GM21515 (cell line): ENCODE results near the gene LRP1B.
A peak's percentile ranks its signal among the peaks of the same experiment; 100 is the strongest.

Source experiments
- ATAC-seq: cut with Tn5 transposase; IDR thresholded peaks from one replicate; pipeline ENCODE4 v1.9.1; 2021; ENCODE audit not compliant: unreplicated experiment

The LRP1B gene

DNA sequence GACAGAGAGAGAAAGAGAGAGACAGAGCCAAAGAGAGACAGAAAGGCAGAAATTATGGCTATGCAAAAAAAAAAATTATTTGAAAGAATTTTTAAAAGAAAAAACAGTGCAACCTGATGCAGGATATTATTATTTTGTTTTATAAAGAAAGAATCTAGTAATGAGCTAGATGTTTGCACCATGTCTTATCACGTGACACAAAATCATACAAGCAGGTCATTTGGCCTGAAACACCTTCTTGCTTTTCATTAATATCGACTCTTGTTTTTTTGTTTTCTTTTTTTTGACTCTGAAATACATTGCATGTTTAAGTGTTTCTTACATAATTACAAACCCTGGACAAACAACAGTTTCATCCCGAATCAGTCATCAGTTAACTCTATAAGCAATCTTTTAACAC lies 606.0 kb downstream of the LRP1B start:
- ATAC-seq, result no peak

DNA sequence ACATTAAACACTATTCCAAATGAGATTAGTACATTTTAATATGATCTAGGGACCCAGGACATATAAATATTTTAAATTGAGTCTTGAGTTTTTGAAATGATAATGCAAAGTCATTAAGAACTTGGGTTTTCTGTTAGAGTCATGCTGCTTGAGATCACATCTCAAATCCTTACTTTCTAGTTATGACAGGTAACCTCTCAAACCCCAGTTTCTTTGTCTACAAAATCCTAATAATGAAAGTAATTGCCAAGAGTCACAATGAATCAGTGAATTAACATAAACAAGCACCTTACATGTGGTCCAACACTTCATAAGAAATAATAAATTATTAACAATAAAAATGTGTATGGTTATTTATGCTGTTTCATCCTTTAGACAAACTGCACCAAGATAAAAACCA lies 607.6 kb downstream of the LRP1B start:
- ATAC-seq, result no peak

DNA sequence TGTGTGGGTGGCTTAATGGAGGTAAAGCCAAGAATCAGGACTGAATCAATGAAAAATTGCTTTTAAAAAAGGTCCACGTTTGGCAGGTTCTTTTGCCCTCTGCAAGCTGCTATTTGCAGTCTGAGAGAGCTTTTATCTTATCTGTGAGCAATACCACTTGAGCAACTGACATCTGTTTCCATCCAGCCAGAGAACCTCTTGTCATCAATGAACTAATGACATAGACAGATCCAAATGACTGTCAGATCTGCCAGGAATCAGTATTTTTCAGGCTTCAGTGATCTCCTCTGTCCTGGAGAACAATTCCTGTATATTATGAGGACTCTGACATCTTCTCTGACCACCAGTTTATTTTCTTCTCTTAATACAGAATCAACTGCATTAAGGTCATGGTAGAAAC lies 608.1 kb downstream of the LRP1B start:
- ATAC-seq, result no peak

DNA sequence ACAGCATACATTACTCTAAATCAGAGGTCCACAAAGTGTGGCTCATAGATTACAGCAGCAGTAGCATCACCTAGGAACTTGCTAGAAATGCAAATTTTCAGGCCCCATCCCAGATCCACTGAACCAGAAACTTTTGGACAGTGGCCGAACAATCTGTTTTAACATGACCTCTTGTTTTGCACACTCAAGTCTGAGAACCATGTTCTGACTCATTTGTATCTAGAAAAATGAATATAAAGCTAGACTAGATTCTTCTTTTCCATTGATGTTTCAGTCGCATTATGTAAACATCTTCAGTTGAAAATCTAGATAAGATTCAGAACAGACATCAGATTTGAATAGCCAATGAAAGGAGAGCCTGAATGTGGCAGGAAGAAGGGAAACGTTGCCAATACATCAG lies 608.8 kb downstream of the LRP1B start:
- ATAC-seq, result no peak

DNA sequence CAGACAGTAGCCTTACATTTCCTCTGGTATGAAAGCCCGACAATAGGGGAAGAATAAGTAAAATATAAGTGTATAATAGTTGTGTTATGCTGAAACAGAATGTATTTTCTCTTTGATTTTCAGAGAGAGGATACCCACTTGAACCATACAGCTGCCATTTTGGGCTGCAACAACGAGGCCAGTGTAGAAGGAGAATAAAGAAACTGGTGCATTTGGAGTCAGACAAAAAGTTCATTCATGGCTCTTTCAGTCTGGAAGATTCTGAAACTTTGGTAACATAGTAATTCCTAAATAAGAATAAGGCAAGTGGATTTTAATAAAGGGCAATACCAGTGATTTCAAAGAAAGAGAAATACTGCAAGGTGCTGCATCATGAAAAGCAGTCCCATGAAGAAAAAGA lies 610.9 kb downstream of the LRP1B start:
- ATAC-seq, result no peak

DNA sequence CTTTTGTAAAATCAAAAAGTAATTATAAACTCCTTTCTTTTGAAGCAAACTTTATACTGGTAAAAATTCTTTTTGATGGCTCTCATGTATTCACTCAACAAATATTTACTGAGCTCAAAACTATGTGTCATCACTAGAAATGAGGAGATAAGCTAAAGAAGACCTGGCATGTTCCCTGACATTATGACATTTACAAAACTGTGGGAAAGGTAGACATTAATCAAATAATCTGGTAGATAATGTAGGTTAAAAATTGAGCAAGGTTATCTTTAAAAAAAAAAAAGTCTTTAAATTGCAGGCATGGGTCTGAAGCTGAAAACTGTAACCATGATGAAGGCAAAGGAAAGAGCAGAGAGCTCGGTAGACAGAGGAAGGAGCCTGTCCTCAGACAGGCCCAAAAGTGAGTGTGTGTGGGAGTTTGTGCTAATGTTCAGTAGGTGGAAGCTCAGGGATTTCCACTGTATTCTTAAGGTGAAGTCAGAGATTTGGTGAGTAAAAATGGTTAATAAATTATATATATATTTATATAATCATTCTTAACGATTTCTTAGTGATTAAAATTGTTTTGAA lies 612.9 kb downstream of the LRP1B start:
- ATAC-seq, result no peak

DNA sequence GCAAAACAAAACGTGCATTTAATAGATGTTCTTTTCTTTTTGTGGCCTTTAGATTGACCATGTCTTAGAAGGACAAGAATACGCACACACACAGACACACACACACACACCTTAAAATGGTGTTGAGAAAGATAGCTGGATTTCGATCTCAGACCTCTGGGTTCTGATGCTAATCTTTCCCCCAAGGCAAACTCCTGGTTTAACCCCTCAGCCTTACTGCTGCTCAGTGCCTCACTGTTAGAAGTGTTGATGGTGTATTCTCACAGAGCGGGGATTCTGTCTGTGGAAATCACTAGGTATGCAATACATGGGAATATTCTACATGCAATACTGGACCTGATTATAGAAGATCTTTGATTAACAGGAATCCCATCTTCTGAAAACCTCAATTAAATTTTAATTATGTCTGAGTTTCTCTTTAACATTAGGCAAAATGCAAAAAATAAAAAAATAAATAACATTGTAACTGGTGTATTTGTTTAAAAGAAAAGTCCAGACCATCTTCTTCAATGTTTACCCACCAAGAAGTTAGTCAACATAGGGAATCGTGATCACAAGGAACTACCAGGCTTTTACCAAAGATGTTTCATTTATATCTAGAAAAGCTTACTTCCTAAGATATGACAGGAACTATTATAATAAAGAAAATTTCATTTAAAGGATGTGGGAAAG lies 613.5 kb downstream of the LRP1B start:
- ATAC-seq, result no peak

DNA sequence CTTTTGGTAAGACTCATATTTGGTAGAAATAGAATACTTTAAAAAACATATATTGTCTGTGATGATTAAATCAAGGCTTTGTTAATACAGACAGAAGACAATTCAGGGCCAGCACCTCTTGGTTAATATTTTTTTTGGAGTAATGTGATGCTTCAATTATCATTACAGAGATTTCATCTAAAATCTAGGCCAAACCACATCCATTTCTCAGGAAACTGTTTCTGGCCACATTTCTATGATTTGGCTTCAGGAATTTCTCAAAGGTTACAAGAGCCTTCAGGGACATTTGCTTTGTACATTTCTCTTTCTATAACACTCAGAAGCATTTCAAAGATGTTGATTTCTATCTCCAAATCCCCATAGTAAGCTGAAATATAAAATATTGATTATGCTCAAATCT lies 614.9 kb downstream of the LRP1B start:
- no peak for ATAC-seq

DNA sequence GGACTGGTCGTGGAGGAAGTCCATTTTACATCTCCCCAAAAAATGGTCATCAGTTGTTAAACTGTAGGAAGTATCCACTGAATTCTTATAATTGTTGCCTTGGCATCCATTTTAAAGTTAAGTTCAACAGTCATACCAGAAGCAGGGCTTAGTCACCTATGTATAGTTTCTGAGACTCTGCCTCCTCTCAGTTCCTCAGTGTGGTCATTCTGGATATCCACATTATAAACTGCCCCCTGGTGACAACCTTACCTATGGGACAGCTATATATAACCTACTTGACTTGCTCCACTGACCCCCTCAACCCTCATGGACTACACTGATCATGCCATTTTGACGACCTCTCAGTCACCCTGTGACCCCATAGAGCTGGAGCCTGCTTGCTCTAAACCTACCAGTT lies 617.0 kb downstream of the LRP1B start:
- ATAC-seq, result peak; percentile 99

DNA sequence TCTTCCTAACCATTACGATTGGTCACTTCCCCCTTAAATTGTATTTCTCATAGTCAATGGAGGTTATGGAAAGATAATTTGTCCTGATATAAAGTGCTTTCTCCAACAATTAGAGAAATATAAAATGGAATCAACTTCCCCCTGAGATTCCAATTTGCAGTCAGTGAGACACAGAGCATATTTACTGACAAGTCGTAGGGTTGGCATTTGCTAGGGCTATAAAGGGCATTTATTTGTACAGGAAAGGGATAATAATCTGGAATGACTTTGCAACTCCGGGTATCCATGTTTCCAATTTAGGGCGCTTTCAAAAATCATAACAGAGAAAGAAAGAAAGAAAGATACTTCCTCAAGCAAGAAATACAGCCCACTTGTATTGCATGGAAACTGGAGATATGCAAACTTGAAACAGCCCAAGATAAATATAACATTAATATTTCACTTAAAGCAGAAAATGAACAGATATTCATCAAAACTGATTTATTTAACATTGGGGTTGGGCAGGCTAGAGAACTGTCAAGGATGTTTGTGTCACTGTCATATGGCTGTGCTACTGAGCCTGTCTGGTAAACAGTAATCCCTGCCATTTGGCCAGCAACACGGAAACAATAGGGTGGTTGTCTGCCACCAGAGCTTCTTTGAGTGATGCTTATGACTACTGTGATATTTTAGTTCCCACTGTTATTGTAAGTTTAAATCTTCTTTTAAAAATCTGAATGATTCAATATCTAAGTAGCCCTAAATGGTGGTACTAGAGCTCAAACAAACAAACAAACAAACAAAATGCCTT lies 621.8 kb downstream of the LRP1B start:
- no peak for ATAC-seq

DNA sequence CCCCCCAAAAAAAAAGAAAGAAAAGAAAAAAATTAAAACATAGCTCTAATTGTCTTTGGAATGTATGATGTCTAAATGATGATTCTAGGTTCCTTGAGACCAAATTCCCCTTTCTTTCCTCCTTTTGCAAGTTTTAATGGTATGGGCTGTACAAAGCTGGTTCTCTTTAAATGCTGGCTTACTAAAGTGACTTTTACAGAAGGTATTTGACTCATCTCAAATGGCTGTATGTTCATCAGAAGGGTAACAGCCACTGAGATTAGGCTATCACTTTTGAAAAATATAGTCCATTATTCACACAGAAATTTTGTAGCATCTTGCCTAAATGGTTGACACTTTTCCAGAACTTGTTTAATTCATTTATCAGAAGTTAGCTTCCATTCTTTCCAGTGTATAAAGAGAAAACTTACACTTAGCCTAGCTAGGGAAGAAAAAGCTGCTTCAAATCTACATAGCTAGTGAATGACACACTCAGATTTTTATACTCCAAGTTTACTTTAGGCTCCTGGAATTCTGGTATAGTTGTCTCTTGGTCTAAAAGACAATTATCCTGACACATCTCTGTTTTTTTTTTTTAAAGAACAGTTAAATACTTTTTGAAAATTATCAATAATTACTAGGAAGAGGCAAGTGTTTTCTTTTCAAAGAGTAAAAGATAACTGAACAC lies 622.6 kb downstream of the LRP1B start:
- no peak for ATAC-seq

DNA sequence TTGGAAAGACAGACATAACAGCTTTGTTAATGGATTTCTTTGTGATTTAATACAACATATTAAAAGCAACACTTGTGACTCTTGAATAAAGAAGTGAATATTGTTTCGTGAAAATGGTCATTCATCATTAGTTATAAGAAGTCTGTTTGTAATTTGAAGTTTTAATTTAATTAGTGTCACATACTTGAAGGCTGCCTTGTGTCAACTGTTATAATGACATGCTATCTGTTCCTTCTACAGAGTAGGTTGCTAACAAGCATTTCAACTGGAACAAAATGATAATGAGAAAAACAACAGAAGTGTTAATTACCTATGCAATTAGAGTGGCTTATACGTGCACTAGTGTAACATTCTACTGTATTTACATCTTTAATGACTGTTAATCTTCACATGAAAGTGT lies 624.7 kb downstream of the LRP1B start:
- ATAC-seq, result no peak

DNA sequence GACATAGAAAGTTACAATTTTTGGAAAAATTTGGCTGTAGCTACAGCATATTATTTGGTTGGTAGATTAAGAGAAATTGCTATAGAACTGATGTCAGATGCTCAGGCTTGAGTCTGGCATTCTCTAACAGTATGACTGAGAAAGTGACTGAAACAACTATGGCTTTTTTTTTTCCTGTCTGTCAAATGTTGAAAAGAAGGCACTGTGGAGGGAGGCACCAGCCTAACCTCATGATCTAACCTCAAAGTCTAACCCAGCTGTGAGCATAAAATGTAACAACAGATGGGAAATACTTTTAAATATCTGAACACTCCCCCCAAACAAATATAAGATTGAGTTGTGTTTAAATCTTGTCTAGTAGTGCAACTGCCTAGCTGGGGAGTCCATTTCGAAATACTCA lies 629.1 kb downstream of the LRP1B start:
- ATAC-seq, result no peak

DNA sequence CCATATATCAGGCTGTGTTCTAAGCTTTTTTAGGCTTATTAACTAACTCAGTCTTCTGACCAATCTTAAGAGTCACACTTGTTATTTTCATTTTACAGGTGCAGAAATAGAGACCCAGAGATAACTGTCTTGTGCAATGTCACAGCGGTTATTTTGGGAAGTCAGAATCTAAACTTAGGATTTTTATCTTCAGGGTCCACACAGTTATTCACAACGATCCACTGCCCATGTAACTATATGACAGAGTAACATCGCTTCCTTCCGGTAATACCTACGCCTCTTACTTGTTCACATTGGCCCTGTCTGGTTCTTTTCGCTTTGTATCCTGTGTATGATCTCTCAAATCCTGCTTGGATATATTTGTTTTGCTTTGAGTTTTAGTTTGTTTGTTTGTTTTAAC lies 631.7 kb downstream of the LRP1B start:
- ATAC-seq, result no peak

DNA sequence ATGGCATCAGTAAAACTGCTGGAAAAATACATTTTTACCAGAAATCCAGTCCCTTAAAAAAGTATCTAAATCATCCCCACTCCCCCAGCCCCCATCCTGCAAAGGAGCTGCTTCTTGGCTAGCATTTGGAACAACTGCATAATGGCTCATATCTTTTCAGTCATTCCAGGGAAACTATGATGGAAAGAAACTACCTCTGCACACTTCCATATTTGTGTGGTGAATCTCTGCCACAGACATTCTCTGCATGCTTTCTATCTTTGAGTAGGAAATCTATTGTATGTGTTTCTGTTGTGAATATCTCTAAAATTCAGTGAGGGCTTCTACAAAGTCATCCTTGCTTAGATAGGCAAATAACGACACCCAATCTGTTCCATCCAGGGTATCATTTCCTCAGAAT lies 632.3 kb downstream of the LRP1B start:
- ATAC-seq, result no peak

DNA sequence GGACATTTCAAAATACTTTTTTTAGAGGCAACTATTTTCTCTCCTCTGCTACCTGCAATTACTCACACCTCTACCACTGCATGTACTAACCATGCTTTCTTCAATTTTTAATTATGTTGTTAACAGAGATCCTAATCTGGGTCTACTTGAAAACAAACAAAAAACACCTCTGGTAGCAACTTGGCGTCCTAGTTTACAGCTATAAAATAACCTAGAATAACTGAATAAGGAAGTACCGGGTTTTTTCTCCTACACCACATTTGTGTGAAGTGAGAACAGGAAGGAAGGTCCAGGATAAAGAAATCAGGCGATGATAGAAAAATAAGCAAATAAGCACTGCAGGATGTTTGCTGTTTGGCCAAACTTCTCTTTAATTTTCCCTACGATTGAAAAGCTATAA lies 633.5 kb downstream of the LRP1B start:
- no peak for ATAC-seq

DNA sequence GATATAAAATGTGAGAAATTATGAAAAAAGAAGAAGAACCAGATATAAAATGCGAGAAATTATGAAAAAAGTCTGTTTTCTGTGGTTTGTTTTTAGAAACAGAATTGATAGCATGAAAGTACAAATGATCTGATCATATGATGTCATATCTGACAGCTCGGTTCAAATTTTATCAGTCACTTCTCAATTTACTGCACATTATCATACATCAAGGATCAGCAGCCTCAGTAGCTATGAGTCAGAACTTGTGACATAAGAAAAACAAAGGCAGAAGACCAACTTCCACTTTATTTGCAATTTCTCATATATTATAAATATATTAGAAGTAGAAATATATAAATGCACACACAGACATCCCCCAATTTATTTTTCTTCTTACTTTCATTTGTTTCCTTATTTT lies 634.0 kb downstream of the LRP1B start:
- no peak for ATAC-seq

DNA sequence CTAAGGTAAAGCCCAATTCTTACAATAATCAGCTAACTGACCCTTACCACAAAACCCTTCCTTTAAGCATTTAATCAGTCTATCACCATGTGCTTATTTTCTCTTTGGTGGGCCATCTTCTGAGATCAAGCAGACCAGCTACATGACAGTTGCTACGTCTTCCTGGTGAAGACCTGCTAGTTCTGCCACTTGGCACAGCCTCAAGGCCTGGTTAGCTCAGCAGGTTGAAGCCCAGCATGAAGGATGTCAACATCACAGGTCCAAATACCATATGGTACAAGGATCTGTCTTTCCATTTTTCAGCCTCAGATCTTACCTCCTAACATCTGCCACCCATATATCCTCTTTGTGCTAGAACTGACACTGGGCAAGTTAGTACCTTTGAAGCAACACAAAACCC lies 636.9 kb downstream of the LRP1B start:
- ATAC-seq, result no peak

DNA sequence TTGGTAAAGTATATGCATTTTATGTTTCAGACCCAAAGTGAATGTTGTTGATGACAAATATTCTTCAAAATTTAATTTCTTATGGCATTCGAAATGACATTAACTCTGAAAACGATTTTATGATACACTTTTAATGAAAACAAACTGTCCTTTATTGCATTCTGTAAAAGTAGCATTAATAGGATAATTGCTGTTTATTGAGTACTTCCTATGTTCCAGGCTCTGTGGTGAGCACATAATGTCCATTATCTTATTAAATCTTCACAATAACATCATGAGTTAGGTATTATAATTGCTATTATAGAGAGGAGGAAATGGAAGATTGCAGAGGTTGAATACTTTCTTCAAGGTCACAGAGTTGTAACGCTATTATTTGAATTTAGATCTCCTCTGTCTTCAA lies 638.0 kb downstream of the LRP1B start:
- no peak for ATAC-seq

DNA sequence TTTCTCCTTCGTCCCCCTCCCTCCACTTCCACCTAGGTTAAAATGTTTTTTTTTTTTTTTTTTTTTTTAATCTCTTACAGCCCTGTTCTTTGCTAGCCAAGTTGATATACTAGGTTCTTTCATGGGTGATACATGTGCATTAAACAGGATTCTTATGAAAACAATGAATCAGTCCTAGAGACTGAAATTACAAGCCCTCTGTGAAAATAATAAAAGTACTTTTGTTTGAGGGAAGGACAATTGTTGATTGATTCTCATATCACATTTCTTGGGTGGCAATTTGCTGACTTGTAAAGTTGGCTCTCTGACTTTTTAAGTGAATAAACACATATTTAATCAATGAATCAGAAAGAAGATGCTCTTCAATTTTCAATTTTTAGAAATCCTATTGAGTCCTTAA lies 639.9 kb downstream of the LRP1B start:
- ATAC-seq, result no peak

DNA sequence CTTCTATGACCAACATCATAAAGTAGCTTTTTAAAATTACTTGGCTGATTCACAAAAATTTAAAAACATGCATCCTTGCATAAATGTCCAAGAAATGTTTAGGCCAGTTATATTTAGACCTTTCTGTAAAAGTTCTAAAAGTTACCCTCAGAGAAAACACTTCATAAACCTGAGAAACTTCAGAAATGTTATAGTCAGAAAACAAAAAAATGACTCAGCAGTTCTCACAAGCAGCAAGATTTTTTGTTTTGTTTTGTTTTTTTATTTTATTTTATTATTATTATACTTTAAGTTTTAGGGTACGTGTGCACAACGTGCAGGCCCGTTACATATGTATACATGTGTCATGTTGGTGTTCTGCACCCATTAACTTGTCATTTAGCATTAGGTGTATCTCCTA lies 648.1 kb downstream of the LRP1B start:
- ATAC-seq, result no peak

DNA sequence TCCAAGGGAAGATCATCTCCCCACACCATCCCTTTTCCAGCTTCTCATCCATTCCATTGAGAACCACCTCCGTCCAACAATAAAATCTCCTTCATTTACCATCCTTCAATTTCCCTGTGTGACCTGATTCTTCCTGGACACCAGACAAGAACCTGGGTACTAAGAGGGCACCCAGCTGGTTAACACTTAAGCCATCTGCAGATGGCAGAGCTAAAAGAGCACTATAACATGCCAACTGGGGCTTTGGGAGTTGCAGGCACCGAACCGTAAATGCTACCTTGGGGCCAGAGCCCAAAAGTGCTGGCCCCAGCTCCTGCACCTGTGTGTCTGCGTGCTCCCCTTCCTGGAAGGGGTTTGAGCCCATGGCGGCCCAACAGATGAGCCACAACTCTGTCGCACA lies 655.0 kb downstream of the LRP1B start:
- ATAC-seq, result no peak
